Measurements from ENCODE around the gene PISD. TPM values are rescaled to one million over a fixed set of nuclear protein-coding genes. Genes with fewer than 3 reads are reported as not detected.

The PISD gene
- total RNA-seq, 4 donors from 2014 or later = 27.5 to 68.1 (median 61.4) TPM

- H3K36me3 ChIP-seq = peaks cover 0 to 15% (median 0%) of the 10 kb centered on the region in 3 donors
- TF ChIP-seq CTCF (IDR thresholded peaks at IDR 0.05) (no peak), POLR2A (IDR thresholded peaks at IDR 0.05) (no peak)
- no peaks in the 10 kb centered on the region for H3K27me3 ChIP-seq
- H3K4me3 ChIP-seq = peak overlapping the region in 1 of 4 donors; percentile 14
- H3K4me1 ChIP-seq = peaks cover 0 to 48% (median 8%) of the 10 kb centered on the region in 4 donors
- no peaks in the 10 kb centered on the region for H3K9me3 ChIP-seq
- peak in 1 of 3 donors; percentile 59 for DNase-seq
- H3K27ac ChIP-seq = peak overlapping the region in 3 of 4 donors; percentile 4 to 49 (median 25)
Measured at GRCh38 chr22:31625661-31626426, 36.2 kb downstream of the PISD start.

GRCh38 chr22:31625257-31625640 is 36.8 kb downstream of the PISD start:
- Histone ChIP-seq H3K27ac (no peak overlapping the region), H3K9me3 (no peaks in the 10 kb centered on the region), H3K4me1 (peaks cover 0 to 48% (median 7%) of the 10 kb centered on the region in 4 donors), H3K36me3 (peaks cover 0 to 21% (median 0%) of the 10 kb centered on the region in 3 donors), H3K4me3 (peak overlapping the region in 1 of 4 donors; percentile 14), H3K27me3 (no peaks in the 10 kb centered on the region)
- no peak for DNase-seq
- TF ChIP-seq CTCF (IDR thresholded peaks at IDR 0.05) = no peak
- no peak for TF ChIP-seq POLR2A (IDR thresholded peaks at IDR 0.05)

GRCh38 chr22:31623592-31624304 is 38.3 kb downstream of the PISD start:
- DNase-seq = peak in 1 of 3 donors; percentile 47
- Histone ChIP-seq H3K27ac (no peak overlapping the region), H3K9me3 (no peaks in the 10 kb centered on the region), H3K4me3 (no peak overlapping the region), H3K27me3 (no peaks in the 10 kb centered on the region), H3K36me3 (peaks cover 0 to 36% (median 0%) of the 10 kb centered on the region in 3 donors), H3K4me1 (peaks cover 0 to 36% (median 0%) of the 10 kb centered on the region in 4 donors)
- TF ChIP-seq CTCF (IDR thresholded peaks at IDR 0.05) = no peak

- peaks cover 0 to 43% (median 0%) of the 10 kb centered on the region in 3 donors for H3K36me3 ChIP-seq
- H3K4me1 ChIP-seq = peaks cover 0 to 34% (median 0%) of the 10 kb centered on the region in 4 donors
- H3K27ac ChIP-seq = no peak overlapping the region
Measured at GRCh38 chr22:31622980-31623379, 39.0 kb downstream of the PISD start.

More at GRCh38 chr22:31622980-31623379, 39.0 kb downstream of the PISD start:
- DNase-seq = no peak
- H3K4me3 ChIP-seq = no peak overlapping the region
- no peak for TF ChIP-seq CTCF (IDR thresholded peaks at IDR 0.05)
- no peak for TF ChIP-seq POLR2A (IDR thresholded peaks at IDR 0.05)
- no peaks in the 10 kb centered on the region for H3K9me3 ChIP-seq
- no peaks in the 10 kb centered on the region for H3K27me3 ChIP-seq

Measured in Peyer's patch (tissue), 4 donors.